Activated B cell treated with CpG ODN at 0.5 μM for 24 hours (primary cell): ENCODE results near the gene SCO2. TPM values are rescaled to one million over a fixed set of nuclear protein-coding genes. Genes with fewer than 3 reads are reported as not detected.

Experiments used
- ATAC-seq: fragments of 200-7000 bp; cut with Tn5 transposase; one replicate; pipeline ENCODE4 v1.10.0; 2021; ENCODE audit warnings: low read depth, mild to moderate bottlenecking, moderate library complexity
- CTCF ChIA-PET: fragments of 350-600 bp; sonication (Branson Sonifier 250); formaldehyde crosslinking; loops from one replicate; lab custom pipeline; 2021; ENCODE audit warnings: antibody characterized with exemption; lab: Charles Lee
- POLR2A ChIA-PET: fragments of 350-600 bp; sonication (Branson Sonifier 250); formaldehyde crosslinking; loops from one replicate; lab custom pipeline; 2021; ENCODE audit warnings: antibody characterized with exemption; lab: Charles Lee
- DNase-seq: peaks from one replicate; pipeline ENCODE4 v3.0.0; 2022
- H3K27ac Mint-ChIP-seq: one replicate; pipeline ENCODE4 v1.8.0; 2020; ENCODE audit warnings: mixed read lengths
- H3K27me3 Mint-ChIP-seq: one replicate; pipeline ENCODE4 v1.8.0; 2021; ENCODE audit warnings: mixed read lengths
- H3K36me3 Mint-ChIP-seq: one replicate; pipeline ENCODE4 v1.8.0; 2021; ENCODE audit warnings: low read depth, mixed read lengths
- H3K4me1 Mint-ChIP-seq: one replicate; pipeline ENCODE4 v1.8.0; 2021; ENCODE audit warnings: mixed read lengths
- H3K4me3 Mint-ChIP-seq: one replicate; pipeline ENCODE4 v1.8.0; 2020; ENCODE audit warnings: mild to moderate bottlenecking, mixed read lengths
- H3K9me3 Mint-ChIP-seq: one replicate; pipeline ENCODE4 v1.8.0; 2020; ENCODE audit warnings: mixed read lengths
- CTCF ChIP-seq: fragments of 200-600 bp; IDR thresholded peaks from one replicate; pipeline ENCODE4 v1.8.0; 2022; ENCODE audit warnings: antibody characterized with exemption, mild to moderate bottlenecking
- intact Hi-C: fragments of 100-400 bp; cut with micrococcal nuclease; formaldehyde crosslinking; loops from one replicate; pipeline ENCODE4 v1.15.1; 2024
- total RNA-seq: library from RNA; stranded (reverse); gene quantifications from 2 replicates; pipeline ENCODE4 v1.2.3, GENCODE V29; 2022

SCO2 gene
- total RNA-seq, 1 donor from 2014 or later, result 7.1 TPM

DNA sequence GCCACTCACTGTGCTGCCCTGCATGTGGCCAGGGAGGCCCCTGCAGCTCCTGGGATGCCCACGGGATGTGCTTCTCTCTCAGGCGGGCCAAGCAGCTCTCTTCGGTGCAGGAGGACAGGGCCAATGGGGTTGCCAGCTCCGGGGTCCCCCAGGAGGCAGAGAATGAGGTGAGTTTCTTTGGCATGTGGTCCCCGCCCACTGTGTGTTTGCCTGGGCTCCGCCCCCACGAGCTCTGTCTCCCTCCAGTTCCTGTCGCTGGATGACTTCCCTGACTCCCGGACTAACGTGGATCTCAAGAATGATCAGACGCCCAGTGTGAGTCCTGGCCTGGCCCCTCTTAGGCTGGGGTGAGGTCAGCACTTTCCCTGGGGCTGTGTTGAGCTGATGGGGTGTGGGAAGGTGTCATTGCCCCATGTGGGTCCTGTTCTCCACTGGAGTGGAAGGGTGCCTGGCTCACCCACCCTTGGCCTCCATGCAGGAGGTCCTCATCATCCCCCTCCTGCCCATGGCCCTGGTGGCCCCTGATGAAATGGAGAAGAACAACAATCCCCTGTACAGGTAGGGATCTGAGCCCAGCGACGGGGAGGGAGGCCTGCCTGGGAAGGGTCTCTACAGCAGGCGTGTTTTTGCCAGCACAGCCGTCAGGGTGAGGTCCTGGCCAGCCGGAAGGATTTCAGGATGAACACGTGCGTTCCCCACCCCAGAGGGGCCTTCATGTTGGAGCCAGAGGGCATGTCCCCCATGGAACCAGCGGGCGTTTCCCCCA lies 7.7 kb downstream of the SCO2 start:
- intact Hi-C loops, result no loop called here
- ChIA-PET POLR2A (interaction anchor here (1.1 kb wide), 1 partner anchor 10 kb away, joined by 4 read pairs; the partner anchor contains the start of genes LMF2 and NCAPH2), CTCF (no interaction called here)
- H3K4me1 Mint-ChIP-seq, result peaks cover 3% of the 10 kb centered on the region
- no peak overlapping the region for H3K27ac Mint-ChIP-seq
- DNase-seq (no peak), ATAC-seq (no peak)
- H3K36me3 Mint-ChIP-seq, result peaks cover 57% of the 10 kb centered on the region
- no peaks in the 10 kb centered on the region for H3K27me3 Mint-ChIP-seq
- no peak for TF ChIP-seq CTCF
- H3K4me3 Mint-ChIP-seq, result no peak overlapping the region
- H3K9me3 Mint-ChIP-seq, result no peaks in the 10 kb centered on the region

- DNase-seq (no peak), ATAC-seq (no peak)
- no peak for TF ChIP-seq CTCF
- H3K4me1 Mint-ChIP-seq, result peaks cover 3% of the 10 kb centered on the region
- no peaks in the 10 kb centered on the region for H3K27me3 Mint-ChIP-seq
- H3K36me3 Mint-ChIP-seq, result peaks cover 56% of the 10 kb centered on the region
- intact Hi-C loops, result no loop called here
- ChIA-PET CTCF (no interaction called here), POLR2A (interaction anchor here (0.8 to 1.1 kb wide), 2 partner anchors 8 to 9 kb away, joined by 3 to 4 read pairs; partner anchors contain the start of genes LMF2 and NCAPH2)
- no peak overlapping the region for H3K27ac Mint-ChIP-seq
- H3K4me3 Mint-ChIP-seq, result no peak overlapping the region
- no peaks in the 10 kb centered on the region for H3K9me3 Mint-ChIP-seq
Observed at GRCh38 chr22:50516891-50517290, 8.5 kb downstream of the SCO2 start.

GRCh38 chr22:50516068-50516467 lies 9.3 kb downstream of the SCO2 start:
- ChIA-PET CTCF (interaction anchor here (0.8 kb wide), 1 partner anchor 11 kb away, joined by 3 read pairs; no protein-coding TSS in a partner anchor), POLR2A (interaction anchor here (0.6 to 1.4 kb wide), 2 partner anchors 10 to 32 kb away, joined by 3 to 7 read pairs; partner anchors contain the start of gene SCO2)
- Mint-ChIP-seq H3K27ac (no peak overlapping the region), H3K4me1 (peaks cover 3% of the 10 kb centered on the region), H3K9me3 (no peaks in the 10 kb centered on the region), H3K4me3 (no peak overlapping the region), H3K36me3 (peaks cover 51% of the 10 kb centered on the region), H3K27me3 (no peaks in the 10 kb centered on the region)
- DNase-seq (no peak), ATAC-seq (no peak)
- TF ChIP-seq CTCF, result no peak
- intact Hi-C loops, result no loop called here

DNA sequence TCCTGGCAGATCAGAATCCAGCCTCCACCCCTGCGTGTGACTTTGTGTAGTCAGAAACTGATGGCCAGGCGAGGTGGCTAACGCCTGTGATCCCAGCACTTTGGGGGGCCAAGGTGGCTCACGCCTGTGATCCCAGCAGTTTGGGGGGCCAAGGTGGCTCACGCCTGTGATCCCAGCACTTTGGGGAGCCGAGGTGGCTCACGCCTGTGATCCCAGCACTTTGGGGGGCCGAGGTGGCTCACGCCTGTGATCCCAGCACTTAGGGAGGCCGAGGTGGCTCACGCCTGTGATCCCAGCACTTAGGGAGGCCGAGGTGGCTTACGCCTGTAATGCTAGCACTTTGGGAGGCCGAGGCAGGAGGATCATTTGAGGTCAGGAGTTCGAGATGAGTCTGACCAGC lies 12.2 kb downstream of the SCO2 start:
- Mint-ChIP-seq H3K27me3 (no peaks in the 10 kb centered on the region), H3K27ac (no peak overlapping the region), H3K4me3 (no peak overlapping the region), H3K36me3 (peaks cover 38% of the 10 kb centered on the region), H3K4me1 (peaks cover 15% of the 10 kb centered on the region), H3K9me3 (no peaks in the 10 kb centered on the region)
- TF ChIP-seq CTCF, result no peak
- intact Hi-C loops, result no loop called here
- POLR2A ChIA-PET, result no interaction called here
- CTCF ChIA-PET, result no interaction called here
- ATAC-seq (no peak), DNase-seq (no peak)

DNA sequence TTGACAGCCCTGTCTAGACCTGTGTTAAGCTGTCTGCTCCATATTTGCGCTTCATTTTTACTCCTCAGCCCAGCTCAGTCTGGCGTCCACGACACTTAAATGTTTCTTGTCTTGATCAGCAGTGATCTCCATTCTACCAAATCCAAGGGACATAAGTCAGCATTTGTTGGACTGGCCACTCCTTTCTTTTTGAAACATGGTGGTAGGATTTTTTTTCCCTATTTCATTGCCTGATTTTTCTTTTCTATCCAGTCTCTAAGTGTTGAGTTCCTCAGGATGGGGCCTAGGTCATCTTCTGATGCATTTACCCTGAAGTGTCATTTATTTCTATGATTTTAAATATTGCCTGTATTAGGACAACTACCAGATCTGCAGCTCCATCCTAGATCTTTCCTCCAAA lies 16.5 kb downstream of the SCO2 start:
- H3K27me3 Mint-ChIP-seq, result no peaks in the 10 kb centered on the region
- DNase-seq (no peak), ATAC-seq (no peak)
- H3K36me3 Mint-ChIP-seq, result peaks cover 22% of the 10 kb centered on the region
- H3K4me3 Mint-ChIP-seq, result peak overlapping the region; percentile 94
- intact Hi-C loops, result loop anchor here (1.0 kb wide), 5 partner anchors 16 to 265 kb away; partner anchors contain the start of genes CHKB, SCO2 and SYCE3
- ChIA-PET CTCF (interaction anchor here (1.5 to 3.7 kb wide), 2 partner anchors 13 to 16 kb away, joined by 3 to 36 read pairs; partner anchors contain the start of gene SCO2), POLR2A (interaction anchor here (0.9 to 5.4 kb wide), 8 partner anchors 8 to 265 kb away, joined by 3 to 175 read pairs (median 14); partner anchors contain the start of genes SCO2, SYCE3 and TYMP)
- TF ChIP-seq CTCF, result no peak
- peaks cover 20% of the 10 kb centered on the region for H3K4me1 Mint-ChIP-seq
- no peaks in the 10 kb centered on the region for H3K9me3 Mint-ChIP-seq
- peak overlapping the region; percentile 94 for H3K27ac Mint-ChIP-seq
